Neural progenitor cell (in vitro differentiated cells): ENCODE results near the gene SNX11. TPM values are rescaled to one million over a fixed set of nuclear protein-coding genes. Genes with fewer than 3 reads are reported as not detected.

ENCODE experiments used
- DNase-seq: peaks from one replicate; pipeline ENCODE4 v3.0.0-alpha.2; 2016; ENCODE audit warnings: low spot score
- H2AFZ ChIP-seq: fragments of 200-600 bp; sonication (generic); replicated peaks from 2 replicates; pipeline ENCODE4 v1.6.1; 2016; ENCODE audit warnings: antibody characterized with exemption
- H3F3A ChIP-seq: fragments of 200-600 bp; sonication (generic); 2 replicates; pipeline ENCODE4 v1.6.1; 2016; ENCODE audit warnings: antibody characterized with exemption, low read depth
- H3K27ac ChIP-seq: fragments of 200-600 bp; sonication (generic); 2 replicates; pipeline ENCODE4 v1.5.1; 2016; ENCODE audit warnings: mild to moderate bottlenecking
- H3K27me3 ChIP-seq: fragments of 200-600 bp; sonication (generic); 2 replicates; pipeline ENCODE4 v1.6.1; 2016; ENCODE audit warnings: mild to moderate bottlenecking, moderate library complexity
- H3K36me3 ChIP-seq: fragments of 200-600 bp; sonication (generic); 2 replicates; pipeline ENCODE4 v1.5.1; 2016
- H3K4me1 ChIP-seq: fragments of 200-600 bp; sonication (generic); 2 replicates; pipeline ENCODE4 v1.6.1; 2016; ENCODE audit warnings: mixed run types
- H3K4me2 ChIP-seq: fragments of 200-600 bp; sonication (generic); 2 replicates; pipeline ENCODE4 v1.6.1; 2016
- H3K4me3 ChIP-seq: fragments of 200-600 bp; sonication (generic); 2 replicates; pipeline ENCODE4 v1.5.1; 2016
- H3K79me2 ChIP-seq: fragments of 200-600 bp; sonication (generic); 2 replicates; pipeline ENCODE4 v1.6.1; 2016; ENCODE audit warnings: low read depth
- H3K9ac ChIP-seq: fragments of 200-600 bp; sonication (generic); 2 replicates; pipeline ENCODE4 v1.6.1; 2016
- H3K9me3 ChIP-seq: fragments of 200-600 bp; sonication (generic); 2 replicates; pipeline ENCODE4 v1.5.1; 2016; ENCODE audit warnings: low read depth
- H4K20me1 ChIP-seq: fragments of 200-600 bp; sonication (generic); 2 replicates; pipeline ENCODE4 v1.6.1; 2016; ENCODE audit warnings: low read depth
- H3K27ac Mint-ChIP-seq: 3 replicates; pipeline ENCODE4 v1.8.0; 2021; ENCODE audit warnings: mixed read lengths
- H3K27me3 Mint-ChIP-seq: 2 replicates; pipeline ENCODE4 v1.8.0; 2022; ENCODE audit warnings: low read depth, mild to moderate bottlenecking, inconsistent platforms, moderate library complexity, mixed read lengths; ENCODE audit not compliant: insufficient read depth
- H3K36me3 Mint-ChIP-seq: 3 replicates; pipeline ENCODE4 v1.8.0; 2021; ENCODE audit warnings: mixed read lengths
- H3K4me1 Mint-ChIP-seq: 3 replicates; pipeline ENCODE4 v1.8.0; 2021; ENCODE audit warnings: mixed read lengths
- H3K4me3 Mint-ChIP-seq: 3 replicates; pipeline ENCODE4 v1.8.0; 2021; ENCODE audit warnings: mild to moderate bottlenecking, moderate library complexity, mixed read lengths
- H3K9me3 Mint-ChIP-seq: 3 replicates; pipeline ENCODE4 v1.8.0; 2020; ENCODE audit warnings: mixed read lengths
- CTCF ChIP-seq: fragments of 200-600 bp; sonication (generic); IDR thresholded peaks from 2 replicates; pipeline ENCODE4 v1.5.1; 2017; ENCODE audit warnings: antibody characterized with exemption, mild to moderate bottlenecking
- EZH2 ChIP-seq: fragments of 200-600 bp; sonication (generic); IDR thresholded peaks from 2 replicates; pipeline ENCODE4 v1.6.1; 2017; ENCODE audit warnings: antibody characterized with exemption, mild to moderate bottlenecking, moderate library complexity
- EZH2phosphoT487 ChIP-seq: fragments of 200-600 bp; sonication (generic); IDR thresholded peaks from 2 replicates; pipeline ENCODE4 v1.6.1; 2017; ENCODE audit warnings: antibody characterized with exemption
- total RNA-seq: library from RNA; depleted of rRNA; stranded (reverse); fragments of >200 nt; gene quantifications from 2 replicates; pipeline ENCODE4 v1.2.3, GENCODE V29; 2015; ENCODE audit warnings: low replicate concordance

Gene SNX11
- total RNA-seq, 1 donor from 2014 or later = 23.4 TPM

DNA sequence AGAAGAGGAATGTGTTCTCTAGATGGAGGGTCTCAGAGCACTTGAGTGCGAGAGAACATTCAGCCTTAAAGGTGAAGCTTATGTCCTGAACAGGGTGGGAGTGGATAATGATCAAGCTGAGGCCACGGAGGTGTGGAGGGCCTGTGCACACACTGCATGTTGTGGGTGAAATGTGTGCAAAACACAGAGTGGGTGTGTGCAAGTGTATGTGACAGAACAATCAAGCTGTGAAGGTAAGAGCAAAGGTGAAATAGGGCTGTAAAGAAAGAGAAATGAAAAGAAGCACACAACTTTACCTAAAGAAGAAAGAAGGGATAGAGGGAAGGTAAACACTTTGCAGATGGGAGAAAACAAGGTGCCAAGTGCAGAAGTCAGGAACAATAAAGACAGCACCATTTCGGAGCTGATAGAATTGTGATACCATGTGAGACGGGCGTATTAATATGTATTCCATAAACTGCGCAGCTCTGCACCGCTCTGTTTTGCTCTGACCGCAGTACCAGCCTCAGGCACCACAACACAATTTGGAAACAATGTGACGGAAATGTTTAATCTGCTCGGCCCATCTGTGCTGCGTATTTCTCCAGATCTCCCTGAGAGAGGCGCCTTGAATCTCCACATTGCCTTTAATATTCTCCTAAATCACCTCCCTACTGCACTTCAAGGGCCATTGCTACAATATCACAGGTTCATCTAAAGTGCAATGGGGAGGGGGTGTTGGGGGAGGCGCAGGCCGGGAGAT is 40.6 kb downstream of the SNX11 start:
- Mint-ChIP-seq H3K27me3 (peaks cover 19% of the 10 kb centered on the region), H3K9me3 (no peaks in the 10 kb centered on the region), H3K4me1 (peaks cover 74% of the 10 kb centered on the region), H3K4me3 (no peak overlapping the region), H3K27ac (no peak overlapping the region), H3K36me3 (no peaks in the 10 kb centered on the region)
- Histone ChIP-seq H3K79me2 (no peaks in the 10 kb centered on the region), H2AFZ (no peak overlapping the region), H3F3A (peaks cover 10% of the 10 kb centered on the region), H3K27me3 (peaks cover 70% of the 10 kb centered on the region), H3K9ac (no peak overlapping the region), H3K4me2 (no peak overlapping the region), H4K20me1 (no peaks in the 10 kb centered on the region), H3K4me1 (peaks cover 22% of the 10 kb centered on the region), H3K27ac (no peak overlapping the region), H3K9me3 (no peaks in the 10 kb centered on the region), H3K4me3 (no peak overlapping the region), H3K36me3 (no peaks in the 10 kb centered on the region)
- no peak for TF ChIP-seq EZH2phosphoT487
- no peak for TF ChIP-seq EZH2
- no peak for TF ChIP-seq CTCF
- DNase-seq = no peak

DNA sequence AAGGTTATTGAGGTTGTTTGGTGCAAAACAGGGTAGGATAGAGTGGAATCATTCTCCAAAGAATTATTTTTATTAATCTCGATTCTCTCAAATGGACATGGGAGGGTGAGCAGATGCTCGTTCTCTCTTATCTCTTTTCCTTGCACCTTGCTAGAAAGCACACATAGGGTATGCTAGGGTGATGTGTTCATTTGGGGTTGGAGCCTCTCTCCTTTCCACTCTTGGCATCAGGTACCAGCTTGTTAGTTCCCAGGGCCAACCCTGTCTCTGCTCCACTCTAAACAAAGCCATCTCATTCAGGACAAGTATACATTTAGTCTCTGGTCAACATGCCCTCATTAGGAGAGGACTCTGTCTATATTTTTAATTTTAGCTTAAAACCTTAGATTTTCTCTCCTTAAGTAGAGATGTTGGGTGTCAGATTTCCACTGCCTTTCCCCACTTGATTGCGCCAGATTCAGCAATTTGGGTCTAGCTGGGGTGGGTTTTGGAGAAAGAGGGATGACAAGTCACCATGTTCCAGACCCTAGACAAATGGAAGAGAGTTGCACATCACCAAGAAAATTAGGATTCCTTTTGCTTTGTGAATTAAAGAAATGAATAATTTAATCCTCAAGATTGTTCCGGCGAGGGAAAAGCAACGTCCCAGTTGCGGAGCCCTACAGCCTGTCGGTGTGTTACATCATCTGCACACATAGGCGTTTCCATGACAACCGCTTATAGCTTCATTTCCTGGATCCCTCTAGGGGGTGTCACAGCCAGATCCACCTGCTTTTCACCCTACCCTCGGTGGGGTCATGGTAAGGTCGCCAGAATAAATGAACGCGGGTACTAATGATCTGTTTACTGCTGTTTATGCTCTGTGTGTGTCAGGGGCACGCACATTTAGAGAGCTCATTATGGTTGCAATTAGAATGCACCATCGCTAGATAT is 41.6 kb downstream of the SNX11 start:
- Histone ChIP-seq H4K20me1 (no peaks in the 10 kb centered on the region), H3K4me2 (peak overlapping the region; percentile 7), H3K9me3 (no peaks in the 10 kb centered on the region), H3K36me3 (no peaks in the 10 kb centered on the region), H3K79me2 (no peaks in the 10 kb centered on the region), H3K27ac (no peak overlapping the region), H3K4me3 (no peak overlapping the region), H3K4me1 (peaks cover 22% of the 10 kb centered on the region), H3K27me3 (peaks cover 61% of the 10 kb centered on the region), H2AFZ (no peak overlapping the region), H3F3A (peaks cover 10% of the 10 kb centered on the region), H3K9ac (no peak overlapping the region)
- peaks cover 75% of the 10 kb centered on the region for H3K4me1 Mint-ChIP-seq
- H3K36me3 Mint-ChIP-seq = no peaks in the 10 kb centered on the region
- TF ChIP-seq EZH2phosphoT487 (no peak), EZH2 (no peak), CTCF (no peak)
- no peaks in the 10 kb centered on the region for H3K9me3 Mint-ChIP-seq
- H3K4me3 Mint-ChIP-seq = no peak overlapping the region
- H3K27me3 Mint-ChIP-seq = peaks cover 19% of the 10 kb centered on the region
- H3K27ac Mint-ChIP-seq = no peak overlapping the region
- DNase-seq = peak; percentile 63

GRCh38 chr17:48149787-48150463 is 42.4 kb downstream of the SNX11 start:
- H3K27ac ChIP-seq = no peak overlapping the region
- no peak for DNase-seq
- H3F3A ChIP-seq = peaks cover 10% of the 10 kb centered on the region
- peak overlapping the region; percentile 7 for H3K4me2 ChIP-seq
- Mint-ChIP-seq H3K4me3 (no peak overlapping the region), H3K27ac (no peak overlapping the region), H3K27me3 (peaks cover 23% of the 10 kb centered on the region), H3K9me3 (no peaks in the 10 kb centered on the region), H3K4me1 (peaks cover 68% of the 10 kb centered on the region), H3K36me3 (no peaks in the 10 kb centered on the region)
- H3K9ac ChIP-seq = no peak overlapping the region
- H3K79me2 ChIP-seq = no peaks in the 10 kb centered on the region
- no peak overlapping the region for H3K4me3 ChIP-seq
- peaks cover 22% of the 10 kb centered on the region for H3K4me1 ChIP-seq
- peaks cover 54% of the 10 kb centered on the region for H3K27me3 ChIP-seq
- H2AFZ ChIP-seq = no peak overlapping the region
- H4K20me1 ChIP-seq = no peaks in the 10 kb centered on the region
- no peaks in the 10 kb centered on the region for H3K9me3 ChIP-seq
- no peaks in the 10 kb centered on the region for H3K36me3 ChIP-seq
- TF ChIP-seq EZH2phosphoT487 (no peak), CTCF (no peak), EZH2 (no peak)
